Stimulated activated CD4-positive, alpha-beta T cell treated with anti-CD3 and anti-CD28 coated beads, TNF-alpha, amount 100 ng/mL, for 24 hours (primary cell): ENCODE results near the gene INSRR.

Source experiments
- DNase-seq, 3 experiments: peaks; one replicate each; pipeline ENCODE4 v3.0.0-alpha.2; 2020; ENCODE audit warnings: low read depth in 3 of 3

Gene INSRR

GRCh38 chr1:156832434-156832833 is 26.5 kb downstream of the INSRR start:
- DNase-seq = no peak

- DNase-seq = no peak
Observed at GRCh38 chr1:156828400-156829124, 30.4 kb downstream of the INSRR start.

DNA sequence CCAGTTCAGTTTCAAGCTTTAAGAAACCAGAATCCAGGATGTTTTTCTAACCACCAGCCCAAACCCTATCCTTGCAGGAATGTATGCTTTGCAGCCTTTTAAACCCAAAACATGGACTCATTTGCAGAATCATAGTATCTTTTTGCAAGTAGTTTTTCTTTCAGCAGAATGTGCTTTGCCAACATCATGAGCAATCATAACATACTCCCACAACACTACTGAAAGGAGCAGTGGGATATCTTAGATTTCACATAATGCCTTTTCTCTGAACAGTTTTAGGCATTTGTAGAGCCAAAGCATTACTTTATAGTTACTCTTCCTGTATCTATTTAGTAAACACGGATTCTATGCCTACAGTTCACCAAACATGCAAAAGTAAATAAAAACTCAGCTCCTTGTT is 32.3 kb downstream of the INSRR start:
- DNase-seq = no peak

DNA sequence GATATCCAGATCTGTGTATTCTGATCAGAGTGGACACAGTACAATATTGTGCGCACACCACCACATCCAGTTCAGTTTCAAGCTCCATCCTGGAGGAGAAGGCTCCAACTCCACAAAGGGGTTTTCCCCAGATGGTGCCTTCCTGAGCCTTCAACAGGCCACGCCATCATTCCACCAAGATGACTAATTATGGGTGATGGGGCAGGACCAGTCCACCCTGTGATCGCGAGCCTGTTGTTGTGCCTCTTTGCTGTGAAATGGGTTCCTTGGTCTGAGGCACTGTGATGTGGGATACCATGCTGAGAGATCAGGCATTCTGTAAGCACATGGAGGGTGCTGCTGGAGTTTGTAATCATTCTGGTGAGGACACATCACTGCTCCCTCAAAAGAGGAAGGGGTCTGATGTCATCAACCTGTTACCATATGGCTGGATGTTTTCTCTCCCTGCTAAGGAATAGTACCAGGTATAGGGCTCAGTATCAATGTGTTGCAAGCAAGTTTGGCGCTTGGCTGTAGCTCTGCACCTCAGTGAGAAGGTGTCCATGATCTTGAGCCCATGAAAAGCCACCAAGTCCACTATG is 35.6 kb downstream of the INSRR start:
- DNase-seq = no peak

DNA sequence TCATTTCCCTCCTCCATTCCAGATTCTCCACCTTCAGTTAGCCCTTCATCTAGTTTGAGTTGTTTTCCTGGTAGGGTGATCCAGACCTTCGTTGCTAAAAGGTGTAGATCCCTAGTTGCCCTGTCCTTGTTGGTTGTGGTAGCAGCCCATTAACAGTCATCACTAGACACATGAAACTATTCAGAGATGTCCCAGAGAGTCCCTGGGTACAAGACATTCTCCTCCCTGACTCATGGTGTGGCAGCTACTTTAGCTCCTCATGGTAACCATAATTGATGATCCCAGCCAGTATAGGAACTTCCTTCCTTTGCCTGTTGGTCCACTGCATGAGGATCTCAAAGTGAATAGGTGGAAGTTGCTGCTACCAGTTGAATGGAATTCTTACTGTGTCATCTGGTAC is 36.2 kb downstream of the INSRR start:
- DNase-seq = no peak

- no peak for DNase-seq
Observed at GRCh38 chr1:156821801-156822200, 37.1 kb downstream of the INSRR start.

DNA sequence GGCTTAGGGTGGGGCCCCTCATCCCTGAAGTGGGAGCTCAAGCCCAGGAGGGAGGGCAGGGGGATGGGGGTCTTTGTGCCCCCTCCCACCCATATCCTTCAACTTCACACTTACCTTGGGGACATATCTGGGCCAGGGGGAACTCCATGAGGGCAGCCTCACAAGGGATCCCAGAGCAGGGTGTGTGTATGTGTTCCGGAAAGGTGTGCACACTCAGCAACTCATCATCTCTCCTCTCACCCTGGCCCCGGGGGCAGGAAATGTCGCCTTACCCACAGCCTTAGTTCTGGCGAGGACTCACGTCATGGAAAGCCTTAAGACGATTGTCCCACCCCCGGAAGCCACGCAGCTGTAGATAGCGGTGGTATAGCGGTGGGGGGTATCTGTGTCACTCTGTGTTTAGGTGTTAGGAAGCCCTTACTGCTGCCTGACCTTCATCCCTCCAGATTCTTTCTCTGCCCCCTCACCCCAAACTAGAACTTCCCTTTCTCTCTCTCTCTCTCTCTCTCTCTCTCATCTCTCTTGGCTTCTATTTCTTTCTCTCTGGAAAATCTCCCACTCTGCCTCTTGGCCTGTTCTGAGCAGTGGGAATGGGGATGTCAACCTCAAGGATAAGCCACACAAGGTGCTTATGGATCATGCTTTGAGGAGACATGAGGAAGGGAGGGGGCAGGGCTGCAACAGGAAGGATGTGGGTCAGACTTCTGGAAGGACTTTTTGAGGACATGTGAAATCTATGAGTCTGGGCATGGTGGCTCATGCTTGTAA is 42.2 kb downstream of the INSRR start, which contains the start of gene SH2D2A:
Gene SH2D2A, minus strand, starts transcription at position 288 of the 768 bp plus-strand sequence. Its CDS starts 140 bp downstream, at position 148.
- peak; percentile 87 to 93 (median 92) for DNase-seq

DNA sequence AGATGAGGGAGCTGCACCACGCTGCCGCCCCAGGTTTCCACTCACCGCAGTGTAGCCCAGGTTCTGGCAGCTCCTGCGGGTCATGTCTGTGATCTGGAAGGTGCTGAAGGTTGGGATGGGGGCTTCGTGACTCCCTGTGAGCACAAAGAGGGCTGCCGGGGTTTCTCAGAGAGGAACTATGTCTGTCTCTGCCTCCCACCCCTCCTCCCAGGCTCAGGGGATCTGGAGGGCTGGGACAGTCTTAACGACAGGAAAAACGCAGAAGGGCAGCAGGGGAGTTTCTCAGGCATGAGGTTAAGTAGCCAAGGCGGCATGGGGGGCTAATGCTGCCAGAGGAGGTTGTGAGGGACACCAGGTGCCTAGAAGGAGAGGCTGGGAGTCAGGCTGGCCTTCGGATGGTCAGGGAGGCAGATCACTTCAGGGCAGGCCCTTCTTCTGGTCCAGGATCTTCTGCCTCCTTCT is 42.9 kb downstream of the INSRR start:
- DNase-seq = no peak

DNA sequence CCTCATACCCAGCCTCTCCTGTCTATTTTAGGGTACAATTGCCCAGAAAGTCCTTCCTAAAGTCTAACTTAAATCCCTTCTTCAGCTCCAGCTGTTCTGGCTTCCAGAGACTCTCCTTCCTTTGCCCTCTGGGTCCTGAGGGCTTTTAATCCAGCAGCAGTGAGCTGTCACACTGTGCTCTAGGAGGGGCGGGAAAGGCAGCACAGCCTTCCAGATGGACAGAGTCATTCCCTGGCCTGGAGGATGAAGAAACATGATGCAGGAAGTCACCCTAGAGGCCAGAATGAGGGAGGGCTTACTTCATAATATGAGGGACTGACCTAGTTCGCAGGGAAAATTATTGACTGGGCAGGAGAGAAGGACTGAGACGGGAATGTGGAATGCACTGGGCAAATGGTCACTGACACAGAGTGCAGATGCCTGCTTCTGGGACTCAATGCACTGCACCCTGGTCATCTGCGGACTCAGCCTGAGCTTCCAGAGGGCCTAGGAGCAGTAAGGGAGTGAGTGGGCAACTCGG is 43.5 kb downstream of the INSRR start:
- DNase-seq = no peak

DNA sequence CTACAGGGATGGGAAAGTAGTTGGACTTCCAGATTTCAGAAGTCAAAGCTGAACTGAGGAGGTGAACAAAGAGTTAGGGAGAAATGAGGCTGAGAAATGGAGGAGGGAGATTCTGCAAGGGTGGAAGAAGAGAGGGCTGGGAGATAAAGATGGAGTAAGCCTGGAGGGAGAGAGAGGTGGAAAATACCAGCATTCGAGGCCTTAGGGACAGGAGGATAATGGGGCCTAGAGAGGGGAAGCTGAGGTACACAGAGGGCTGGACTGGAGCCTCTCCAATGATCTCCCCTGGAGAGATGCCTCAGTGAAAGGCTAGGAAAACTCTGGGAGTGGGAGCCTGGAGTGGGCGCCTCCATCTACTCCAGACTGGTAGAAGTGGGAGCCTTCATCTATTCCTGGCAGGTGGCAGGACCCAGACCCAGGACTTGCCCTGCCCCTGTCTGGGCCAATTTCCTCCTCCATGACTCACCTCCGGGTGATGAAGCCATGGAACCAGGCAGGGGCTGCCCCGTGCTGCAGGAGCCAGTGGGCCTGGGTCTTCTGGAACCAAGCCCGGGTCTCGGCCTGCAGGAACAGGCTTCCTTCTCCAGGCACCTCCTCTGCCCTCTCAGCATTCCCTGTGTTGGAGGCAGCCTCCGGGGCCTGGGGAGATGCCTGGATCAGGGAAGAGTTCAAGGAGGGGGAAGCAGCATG is 44.2 kb downstream of the INSRR start:
- DNase-seq = no peak

- peak; percentile 51 to 82 (median 59) for DNase-seq
Observed at GRCh38 chr1:156813750-156814570, 45.0 kb downstream of the INSRR start.

DNA sequence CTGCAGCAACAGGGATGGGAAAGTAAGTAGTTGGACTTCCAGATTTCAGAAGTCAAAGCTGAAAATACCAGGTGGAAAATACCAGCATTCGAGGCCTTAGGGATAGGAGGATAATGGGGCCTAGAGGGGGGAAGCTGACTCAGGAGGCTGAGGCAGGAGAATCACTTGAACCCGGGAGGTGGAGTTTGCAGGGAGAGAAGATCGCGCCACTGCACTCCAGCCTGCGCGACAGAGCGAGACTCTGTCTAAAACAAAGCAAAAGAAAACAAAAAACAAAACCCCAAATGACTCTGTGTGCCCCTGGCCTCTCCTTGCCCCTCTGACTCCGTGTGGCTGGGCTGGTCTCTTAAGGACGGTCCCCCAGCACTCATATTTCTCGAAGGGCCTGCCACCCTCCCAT is 45.6 kb downstream of the INSRR start:
- no peak for DNase-seq

DNA sequence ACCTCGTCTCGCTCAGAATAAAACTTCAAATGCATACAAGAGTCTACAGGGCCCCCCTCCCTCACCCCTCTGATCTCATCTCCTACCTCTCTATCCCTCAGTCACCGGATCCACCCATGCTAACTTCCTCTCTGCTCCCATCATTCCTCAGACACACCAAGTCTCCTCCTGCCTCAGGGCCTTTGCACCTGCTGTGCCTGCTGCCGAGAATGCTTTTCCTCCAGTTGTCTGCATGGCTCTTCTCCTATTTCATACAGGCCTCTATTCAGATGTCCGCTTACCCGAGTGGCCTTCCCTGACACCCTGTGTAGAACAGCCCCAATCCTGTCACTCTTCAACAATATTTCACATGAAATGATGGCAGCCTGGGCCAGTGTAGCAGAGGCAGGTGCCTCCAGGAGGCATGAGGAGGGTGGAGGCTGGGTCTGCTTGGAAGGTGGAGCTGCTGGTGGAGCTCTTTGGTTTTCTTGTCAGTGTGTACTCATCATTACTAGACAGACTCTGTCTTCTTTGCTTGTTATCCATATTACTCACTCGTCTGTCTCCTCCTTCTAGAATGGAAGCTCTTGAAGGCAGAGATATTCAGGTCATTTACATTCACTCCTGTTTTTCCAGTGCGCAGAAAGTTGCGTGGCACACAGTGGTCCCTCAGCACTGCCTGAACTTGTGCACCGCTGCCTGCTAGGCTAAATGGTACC is 46.5 kb downstream of the INSRR start:
- DNase-seq = no peak

DNA sequence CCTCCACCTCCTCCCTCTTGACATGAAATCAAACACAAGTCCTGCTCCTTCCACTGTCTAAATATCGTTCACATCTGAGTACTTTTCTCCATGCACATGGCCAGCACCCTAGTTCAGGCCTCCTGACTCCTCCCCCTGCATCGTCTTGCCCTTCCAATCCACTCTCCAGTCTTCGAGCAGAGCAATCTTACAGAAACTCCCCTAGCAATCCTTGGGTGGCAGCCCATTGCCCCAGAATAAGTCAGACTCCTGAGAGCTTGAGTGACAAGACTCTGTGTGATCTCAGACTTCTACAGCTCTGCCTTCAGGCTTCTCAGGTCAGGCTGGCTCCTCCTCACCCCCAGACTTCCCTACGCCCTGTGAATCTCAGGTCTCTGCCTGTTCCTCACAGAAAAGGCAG is 47.7 kb downstream of the INSRR start:
- DNase-seq = no peak

- no peak for DNase-seq
Observed at GRCh38 chr1:156809711-156810366, 49.1 kb downstream of the INSRR start.

DNA sequence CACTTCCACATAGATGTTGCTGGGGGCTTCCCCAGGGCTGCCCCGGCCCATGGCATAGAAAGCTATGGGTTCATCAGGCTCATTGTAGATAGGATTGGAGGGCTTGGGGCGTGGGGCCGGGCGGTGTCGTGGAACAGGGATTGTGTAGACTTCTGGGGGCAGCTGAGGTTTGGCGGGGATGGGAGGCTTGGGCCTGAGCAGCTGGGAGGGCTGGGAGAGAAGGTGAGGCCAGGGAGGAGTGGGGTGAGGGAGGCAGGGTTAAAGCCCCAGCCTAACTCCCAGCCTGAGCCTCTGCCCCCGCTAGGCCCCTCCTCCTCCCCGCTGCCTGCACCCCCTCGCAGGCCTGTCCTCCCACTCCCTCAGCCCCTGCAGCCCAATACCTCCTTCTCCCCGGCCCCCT is 49.6 kb downstream of the INSRR start:
- DNase-seq = no peak

DNA sequence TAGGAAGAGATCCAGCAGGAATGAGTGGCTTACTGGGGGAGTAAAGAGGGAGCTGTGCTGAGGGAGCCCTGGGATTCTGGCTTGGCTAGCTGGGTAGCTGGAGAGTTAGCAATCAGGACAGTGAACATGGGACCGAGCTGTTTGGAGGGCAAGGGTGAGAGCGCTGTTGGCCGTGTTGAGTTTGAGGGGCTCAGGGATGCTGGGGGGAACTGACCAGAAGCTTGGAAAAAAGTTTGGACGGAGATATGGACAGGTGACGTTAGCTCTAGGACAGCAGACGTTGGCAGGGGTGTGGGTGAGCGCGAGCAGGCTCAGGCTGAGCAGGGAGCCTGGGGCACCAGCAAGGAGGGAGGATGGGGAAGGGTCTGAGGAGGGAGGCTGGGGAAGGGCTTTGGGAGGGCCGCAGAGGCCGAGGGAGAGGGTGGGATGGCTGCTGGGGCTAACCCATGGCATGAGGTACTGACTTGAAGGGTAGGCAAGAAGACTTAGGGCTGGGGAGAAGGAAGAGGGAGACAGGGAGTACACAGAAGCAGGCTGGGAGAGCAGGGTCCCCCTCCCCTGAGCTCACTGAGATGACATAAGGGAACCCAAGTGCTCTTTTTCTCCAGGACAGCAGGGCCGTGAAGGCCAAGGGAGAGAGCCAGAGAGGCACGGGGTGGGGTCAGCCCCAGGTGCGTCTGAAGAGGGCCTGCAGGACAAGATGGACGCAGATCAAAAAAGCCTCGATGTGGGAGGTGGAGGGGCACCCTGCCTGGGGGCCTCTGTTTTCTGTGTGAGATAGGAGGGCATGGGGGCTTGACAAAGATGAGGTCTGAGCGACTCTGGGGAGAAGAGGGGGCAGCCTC is 50.5 kb downstream of the INSRR start:
- no peak for DNase-seq

DNA sequence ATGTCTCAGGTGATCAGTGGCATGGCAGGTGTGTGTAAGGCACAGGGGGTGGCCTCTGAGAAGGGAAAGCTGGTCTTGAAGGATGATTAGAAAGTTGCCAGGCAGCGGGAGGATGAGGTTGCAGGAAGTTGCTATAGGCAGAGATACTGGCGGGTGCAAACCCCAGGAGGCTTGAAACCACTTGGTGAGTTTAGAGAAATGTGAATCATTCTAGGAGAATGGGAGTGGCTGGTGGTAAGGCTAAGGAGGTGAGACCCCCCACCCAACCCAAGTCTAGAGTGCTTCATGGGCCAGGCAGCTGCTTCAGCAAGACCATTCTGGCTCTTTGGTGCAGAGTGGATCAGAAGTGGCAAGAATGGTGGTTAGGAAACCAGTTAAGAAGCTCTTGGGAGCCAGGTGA is 51.3 kb downstream of the INSRR start:
- DNase-seq = no peak
